ENCODE results near the gene RASIP1.
"Not testable (repeated sequence)": the region's sequence is repeated elsewhere in the genome, so short reads cannot be mapped to it uniquely, and the experiment has no call there.

GRCh38 chr19:48787331-48787730 is 46.9 kb upstream of the RASIP1 start:
- not testable (repeated sequence) for TF ChIP-seq CTCF (conservative IDR thresholded peaks at IDR 0.05 in 1 of 2, IDR thresholded peaks at IDR 0.05 in 1 of 2; ENCODE audit: extremely low read depth in 1 of 2, insufficient read depth in 1 of 2, low read depth in 1 of 2, low read length in 2 of 2); EZH2 (IDR thresholded peaks at IDR 0.05; ENCODE audit: borderline replicate concordance, low read length)
